Measurements from ENCODE around the gene FAT4. TPM values are rescaled to one million over a fixed set of nuclear protein-coding genes. Genes with fewer than 3 reads are reported as not detected.

FAT4 gene, protein sequence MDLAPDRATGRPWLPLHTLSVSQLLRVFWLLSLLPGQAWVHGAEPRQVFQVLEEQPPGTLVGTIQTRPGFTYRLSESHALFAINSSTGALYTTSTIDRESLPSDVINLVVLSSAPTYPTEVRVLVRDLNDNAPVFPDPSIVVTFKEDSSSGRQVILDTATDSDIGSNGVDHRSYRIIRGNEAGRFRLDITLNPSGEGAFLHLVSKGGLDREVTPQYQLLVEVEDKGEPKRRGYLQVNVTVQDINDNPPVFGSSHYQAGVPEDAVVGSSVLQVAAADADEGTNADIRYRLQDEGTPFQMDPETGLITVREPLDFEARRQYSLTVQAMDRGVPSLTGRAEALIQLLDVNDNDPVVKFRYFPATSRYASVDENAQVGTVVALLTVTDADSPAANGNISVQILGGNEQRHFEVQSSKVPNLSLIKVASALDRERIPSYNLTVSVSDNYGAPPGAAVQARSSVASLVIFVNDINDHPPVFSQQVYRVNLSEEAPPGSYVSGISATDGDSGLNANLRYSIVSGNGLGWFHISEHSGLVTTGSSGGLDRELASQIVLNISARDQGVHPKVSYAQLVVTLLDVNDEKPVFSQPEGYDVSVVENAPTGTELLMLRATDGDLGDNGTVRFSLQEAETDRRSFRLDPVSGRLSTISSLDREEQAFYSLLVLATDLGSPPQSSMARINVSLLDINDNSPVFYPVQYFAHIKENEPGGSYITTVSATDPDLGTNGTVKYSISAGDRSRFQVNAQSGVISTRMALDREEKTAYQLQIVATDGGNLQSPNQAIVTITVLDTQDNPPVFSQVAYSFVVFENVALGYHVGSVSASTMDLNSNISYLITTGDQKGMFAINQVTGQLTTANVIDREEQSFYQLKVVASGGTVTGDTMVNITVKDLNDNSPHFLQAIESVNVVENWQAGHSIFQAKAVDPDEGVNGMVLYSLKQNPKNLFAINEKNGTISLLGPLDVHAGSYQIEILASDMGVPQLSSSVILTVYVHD (N-terminal part only)
- not detected for total RNA-seq

DNA sequence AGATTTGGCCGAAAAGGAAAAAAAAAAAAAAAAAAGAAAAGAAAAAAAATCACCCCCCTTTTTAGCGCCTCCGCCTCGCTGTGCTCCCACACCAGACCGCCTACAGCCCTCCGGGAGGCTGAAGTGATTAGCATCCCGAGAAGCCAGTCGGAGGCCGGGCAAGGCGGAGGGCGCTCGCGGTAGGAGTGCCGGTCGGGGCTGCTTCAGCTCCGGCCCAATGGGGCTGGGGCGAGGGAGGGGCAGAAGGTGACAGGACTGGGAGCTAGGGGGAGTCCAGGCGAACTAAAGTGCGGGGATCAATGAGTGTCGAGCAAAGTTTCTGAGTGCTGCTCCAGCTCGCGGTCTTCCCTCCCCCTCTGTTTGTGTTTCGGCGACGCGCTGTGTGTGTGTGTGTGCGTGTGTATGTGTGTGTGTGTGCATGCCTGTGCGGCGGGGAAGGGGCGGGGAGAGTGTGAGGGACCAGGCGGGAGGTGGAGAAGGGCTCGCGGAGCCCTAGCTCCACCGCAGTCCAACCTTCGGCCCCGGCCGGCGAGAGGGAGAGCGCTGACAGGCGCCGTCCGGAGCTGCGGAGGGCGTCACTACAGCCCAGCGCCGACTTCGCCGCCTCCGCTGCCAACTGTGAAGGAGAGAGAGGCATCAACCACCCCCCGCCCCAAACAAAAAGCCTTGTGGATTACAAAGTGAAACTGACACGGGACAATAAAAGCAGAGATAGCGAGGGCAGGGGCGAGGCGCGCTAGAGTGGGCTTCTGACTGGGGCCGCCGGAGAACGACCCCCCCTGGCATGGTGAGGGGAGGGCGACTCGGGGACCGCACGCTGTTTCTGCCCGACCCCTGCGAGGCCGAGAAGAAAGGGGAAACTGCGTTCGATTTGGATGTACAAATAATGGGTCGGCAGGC is at the start of gene FAT4:
TSS of gene FAT4 (plus strand) at position 280 of the 900 bp plus-strand sequence. CDS start 1,457 bp downstream, outside the sequence.
- H3K36me3 Mint-ChIP-seq: peaks cover 0 to 25% of the 10 kb centered on the region in 2 donors
- H3K27ac Mint-ChIP-seq: no peak within 1 kb of the TSS
- DNase-seq (ENCODE audit: low spot score in 2 of 2): peak in 1 of 2 donors; percentile 36
- peak; percentile 28 to 86 for ATAC-seq
- no peaks in the 10 kb centered on the region for H3K9me3 Mint-ChIP-seq

DNA sequence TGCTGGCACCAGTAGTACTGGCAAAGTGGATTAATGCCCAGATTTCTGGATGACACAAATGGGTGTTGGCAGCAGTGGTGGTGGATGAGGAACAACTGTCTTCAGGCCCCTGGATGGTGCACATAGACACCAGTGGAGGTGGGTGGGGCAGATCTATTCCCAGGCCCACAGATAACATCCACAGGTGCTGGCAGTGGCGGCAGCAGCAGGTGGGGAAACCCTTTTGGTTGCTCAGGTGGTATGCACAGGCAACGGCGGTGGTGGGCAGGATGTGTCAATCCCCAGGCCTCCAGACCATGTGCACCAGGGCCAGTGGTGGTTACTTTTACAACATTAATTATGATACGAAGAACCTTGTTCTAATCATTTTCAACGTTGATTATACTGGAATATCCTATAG is 48.9 kb upstream of the FAT4 start:
- no peak for DNase-seq (ENCODE audit: low spot score in 2 of 2)
- Mint-ChIP-seq H3K27ac (no peak overlapping the region), H3K36me3 (no peaks in the 10 kb centered on the region), H3K9me3 (no peaks in the 10 kb centered on the region)
- no peak for ATAC-seq

DNA sequence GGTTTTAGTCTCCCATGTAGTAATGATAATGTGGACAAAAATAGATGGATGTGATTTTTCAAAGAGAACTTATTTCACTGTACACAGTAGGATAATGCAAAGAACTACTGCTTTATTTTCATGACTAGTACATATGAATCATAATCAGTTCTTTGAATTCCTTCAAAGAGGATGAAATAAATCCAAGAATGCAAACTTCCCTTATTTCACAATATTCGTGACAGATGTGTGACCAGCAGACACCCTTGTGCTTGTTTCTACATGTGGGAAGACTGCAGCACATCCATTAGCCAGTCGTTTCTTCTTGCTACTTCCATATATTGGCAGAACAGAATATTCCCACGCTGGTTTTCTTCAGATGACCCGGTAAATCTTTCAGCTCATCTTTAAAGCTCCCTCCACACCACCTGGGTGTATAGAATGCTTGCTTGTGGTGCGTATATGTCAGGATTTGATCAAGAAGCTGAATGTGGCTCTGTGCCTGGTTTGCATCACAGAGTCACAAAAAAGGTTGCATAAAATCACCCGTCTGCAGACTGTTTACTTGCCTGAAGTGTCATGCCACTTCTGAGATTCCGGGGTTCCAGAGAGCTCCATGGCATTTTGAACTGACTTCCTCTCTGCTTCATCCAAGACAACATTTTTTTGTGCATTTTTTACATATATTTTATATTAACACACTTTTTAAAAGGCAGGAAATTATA is 47.7 kb upstream of the FAT4 start:
- Mint-ChIP-seq H3K27ac (no peak overlapping the region), H3K36me3 (no peaks in the 10 kb centered on the region), H3K9me3 (no peaks in the 10 kb centered on the region)
- DNase-seq (ENCODE audit: low spot score in 2 of 2) (no peak), ATAC-seq (no peak)

DNA sequence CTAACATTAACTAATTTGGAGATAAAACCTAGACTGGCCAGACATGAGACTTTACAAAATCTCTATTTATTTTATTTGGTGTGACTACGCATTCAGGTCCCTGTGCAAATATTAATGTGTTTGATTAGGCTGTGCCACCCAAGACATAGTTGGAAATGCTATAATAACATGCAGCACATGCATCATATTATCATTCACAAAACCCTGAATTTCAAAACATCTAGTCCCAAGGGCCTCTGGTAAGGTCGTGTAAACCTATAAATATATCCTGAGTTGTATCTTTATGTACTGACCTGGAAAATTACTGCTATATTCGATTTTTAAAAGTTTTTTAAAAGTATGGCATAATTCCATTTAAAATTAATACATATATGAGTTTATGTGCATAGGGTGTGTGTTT is 47.1 kb upstream of the FAT4 start:
- Mint-ChIP-seq H3K27ac (no peak overlapping the region), H3K9me3 (no peaks in the 10 kb centered on the region), H3K36me3 (no peaks in the 10 kb centered on the region)
- ATAC-seq (no peak), DNase-seq (ENCODE audit: low spot score in 2 of 2) (no peak)

DNA sequence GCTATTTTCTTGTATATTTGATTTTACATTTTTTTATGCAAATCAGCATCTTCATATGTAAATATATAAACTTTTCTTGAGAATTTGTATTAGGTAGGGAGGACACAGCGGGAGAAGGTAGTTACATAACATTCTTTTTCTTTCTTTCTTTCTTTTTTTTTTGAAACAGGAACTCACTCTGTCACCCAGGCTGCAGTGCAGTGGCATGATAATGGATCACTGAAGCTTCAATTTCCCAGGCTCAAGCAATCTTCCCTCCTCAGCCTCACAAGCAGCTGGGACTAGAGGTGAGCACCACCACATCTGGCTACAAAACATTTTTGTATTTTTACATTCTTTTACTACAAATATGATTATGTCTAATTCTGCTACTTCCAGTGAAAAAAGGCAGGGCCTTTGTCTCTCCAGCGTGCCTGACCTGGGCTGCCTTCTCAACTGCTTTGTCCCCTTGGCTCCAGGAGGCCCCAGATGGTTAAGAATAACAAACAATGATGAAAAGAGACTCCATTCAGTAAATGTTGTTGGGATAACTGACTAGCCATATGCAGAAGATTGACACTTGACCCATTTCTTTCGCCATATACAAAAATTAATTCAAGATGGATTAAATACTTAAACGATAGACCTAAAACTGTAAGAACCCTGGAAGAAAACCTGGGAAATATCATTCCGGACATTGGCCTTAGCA is 46.5 kb upstream of the FAT4 start:
- no peak for ATAC-seq
- DNase-seq (ENCODE audit: low spot score in 2 of 2): no peak
- Mint-ChIP-seq H3K27ac (no peak overlapping the region), H3K9me3 (no peaks in the 10 kb centered on the region), H3K36me3 (no peaks in the 10 kb centered on the region)

DNA sequence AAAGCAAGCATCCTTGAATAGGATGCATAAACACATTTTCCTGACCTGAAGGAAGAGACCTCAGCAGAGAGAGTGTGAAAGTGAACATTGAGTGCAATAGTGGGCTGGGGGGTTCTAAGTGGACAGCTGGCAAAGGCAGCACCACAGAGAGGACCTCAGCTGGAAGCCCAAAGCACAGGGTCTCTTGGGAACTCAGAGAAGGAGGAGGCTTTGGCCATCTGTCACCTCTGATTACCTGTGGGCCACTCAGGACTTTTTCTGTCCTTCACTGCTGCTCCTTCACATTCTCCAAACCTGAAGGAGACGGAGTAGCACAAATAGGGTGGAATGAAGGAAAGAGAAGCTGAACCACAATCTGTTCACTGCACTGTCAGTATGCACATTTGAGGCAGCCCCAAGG is 37.9 kb upstream of the FAT4 start:
- H3K36me3 Mint-ChIP-seq: no peaks in the 10 kb centered on the region
- no peak for DNase-seq (ENCODE audit: low spot score in 2 of 2)

DNA sequence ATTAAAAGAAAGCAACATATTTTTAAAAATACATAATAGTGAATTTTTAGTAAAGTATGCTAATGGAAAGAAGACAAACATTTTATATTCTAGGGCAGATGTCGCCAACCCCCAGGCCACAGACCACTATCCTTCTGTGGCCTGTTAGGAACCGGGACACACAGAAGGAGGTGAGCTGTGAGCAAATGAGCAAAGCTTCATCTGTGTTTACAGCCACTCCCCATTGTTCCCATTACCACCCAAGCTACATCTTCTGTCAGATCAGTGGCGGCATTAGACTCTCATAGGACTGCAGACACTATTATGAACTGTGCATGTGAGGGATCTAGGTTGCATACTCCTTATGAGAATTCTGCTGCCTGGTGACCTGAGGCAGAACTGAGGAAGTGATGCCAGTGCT is 37.0 kb upstream of the FAT4 start:
- no peaks in the 10 kb centered on the region for H3K9me3 Mint-ChIP-seq
- H3K36me3 Mint-ChIP-seq: no peaks in the 10 kb centered on the region
- ATAC-seq (no peak), DNase-seq (ENCODE audit: low spot score in 2 of 2) (no peak)
- H3K27ac Mint-ChIP-seq: no peak overlapping the region

More for the DNA sequence above, 37.9 kb upstream of the FAT4 start:
- no peak overlapping the region for H3K27ac Mint-ChIP-seq
- H3K9me3 Mint-ChIP-seq: no peaks in the 10 kb centered on the region
- ATAC-seq: no peak

DNA sequence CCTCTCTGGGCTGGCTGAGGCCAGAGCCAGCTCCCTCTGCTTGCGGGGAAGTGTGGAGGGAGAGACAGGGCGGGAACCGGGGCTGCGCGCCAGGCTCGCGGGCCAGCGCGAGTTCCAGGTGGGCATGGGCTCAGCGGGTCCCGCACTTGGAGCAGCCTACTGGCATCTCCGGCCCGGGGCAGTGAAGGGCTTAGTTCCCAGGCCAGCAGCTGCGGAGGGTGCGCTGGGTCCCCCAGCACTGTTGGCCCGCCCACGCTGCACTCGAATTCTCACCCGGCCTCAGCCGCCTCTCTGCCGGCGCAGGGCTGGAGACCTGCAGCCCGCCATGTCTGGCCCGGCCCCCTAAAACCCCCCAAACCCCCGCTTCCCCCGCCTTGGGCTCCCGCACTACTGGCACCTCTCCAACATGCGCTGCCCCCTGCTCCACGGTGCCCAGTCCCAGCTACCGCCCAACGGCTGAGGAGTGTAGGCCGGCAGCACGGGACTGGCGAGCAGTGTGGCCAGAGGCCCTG is 33.8 kb upstream of the FAT4 start:
- no peak overlapping the region for H3K27ac Mint-ChIP-seq
- DNase-seq (ENCODE audit: low spot score in 2 of 2) (no peak), ATAC-seq (no peak)
- no peaks in the 10 kb centered on the region for H3K36me3 Mint-ChIP-seq
- H3K9me3 Mint-ChIP-seq: no peaks in the 10 kb centered on the region

DNA sequence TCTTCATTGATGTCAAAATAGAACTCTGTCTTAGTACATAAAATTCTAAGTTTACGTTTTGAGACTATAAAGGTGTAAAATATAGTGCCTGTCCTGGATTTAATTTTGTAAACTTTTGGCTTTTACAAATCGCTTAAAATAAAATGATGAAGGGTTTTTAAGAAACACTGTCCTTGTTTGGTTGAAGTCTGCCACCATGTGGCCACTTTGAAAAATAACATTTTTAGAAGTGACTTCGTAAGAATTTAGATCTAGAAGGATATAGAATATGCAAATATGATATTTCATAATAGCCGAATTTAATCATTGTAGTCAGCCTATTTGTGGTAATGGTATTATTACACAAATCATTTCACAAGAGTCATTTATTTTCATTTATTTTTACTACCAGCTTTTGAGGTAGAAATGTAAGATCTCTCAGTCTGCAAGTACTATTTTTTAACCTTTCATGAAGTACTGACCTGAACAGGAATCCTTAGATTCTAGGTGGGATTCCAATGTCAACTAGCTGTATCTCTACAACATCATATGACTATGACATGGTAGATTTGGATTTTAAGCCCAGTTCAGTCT is 31.0 kb upstream of the FAT4 start:
- no peak overlapping the region for H3K27ac Mint-ChIP-seq
- ATAC-seq (no peak), DNase-seq (ENCODE audit: low spot score in 2 of 2) (no peak)
- no peaks in the 10 kb centered on the region for H3K36me3 Mint-ChIP-seq
- no peaks in the 10 kb centered on the region for H3K9me3 Mint-ChIP-seq

DNA sequence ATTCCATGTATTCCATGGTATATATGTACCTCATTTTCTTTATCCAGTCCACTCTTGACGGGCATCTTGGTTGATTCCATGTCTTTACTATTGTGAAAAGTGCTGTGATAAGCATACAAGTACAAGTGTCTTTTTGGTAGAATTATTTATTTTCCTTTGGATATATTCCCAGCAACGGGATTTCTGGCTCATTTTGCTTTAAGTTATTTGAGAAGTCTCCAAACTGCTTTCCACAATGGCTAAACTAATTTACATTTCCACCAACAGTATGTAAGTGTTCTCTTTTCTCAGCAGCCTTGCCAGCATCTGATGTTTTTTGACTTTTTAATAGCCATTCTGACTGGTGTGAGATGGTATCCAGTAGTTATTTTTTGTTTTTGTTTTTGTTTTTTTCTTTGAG is 17.6 kb upstream of the FAT4 start:
- Mint-ChIP-seq H3K27ac (no peak overlapping the region), H3K9me3 (peaks cover 3 to 5% of the 10 kb centered on the region in 2 donors), H3K36me3 (no peaks in the 10 kb centered on the region)
- DNase-seq (ENCODE audit: low spot score in 2 of 2): no peak
- ATAC-seq: no peak

DNA sequence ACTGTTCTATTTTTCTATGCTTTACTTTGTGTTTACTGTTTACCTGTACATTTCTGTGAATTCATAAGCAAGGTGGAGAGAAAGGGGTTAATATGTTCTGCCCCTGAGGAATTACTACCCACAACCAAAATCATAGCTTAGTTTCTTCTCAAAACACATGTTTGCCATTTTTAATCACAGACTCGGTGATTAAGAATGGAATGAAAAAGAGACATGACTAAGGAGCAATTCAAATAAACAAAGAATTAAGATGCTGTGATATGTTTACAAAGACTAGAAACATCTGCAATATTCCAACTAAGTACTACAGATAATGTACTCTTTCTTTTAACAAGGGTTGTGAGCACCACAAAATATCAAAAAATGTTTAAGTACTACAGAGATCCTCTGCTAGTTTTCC is 11.7 kb upstream of the FAT4 start:
- no peak for DNase-seq (ENCODE audit: low spot score in 2 of 2)
- no peaks in the 10 kb centered on the region for H3K36me3 Mint-ChIP-seq
- H3K27ac Mint-ChIP-seq: no peak overlapping the region
- H3K9me3 Mint-ChIP-seq: no peaks in the 10 kb centered on the region
- no peak for ATAC-seq

DNA sequence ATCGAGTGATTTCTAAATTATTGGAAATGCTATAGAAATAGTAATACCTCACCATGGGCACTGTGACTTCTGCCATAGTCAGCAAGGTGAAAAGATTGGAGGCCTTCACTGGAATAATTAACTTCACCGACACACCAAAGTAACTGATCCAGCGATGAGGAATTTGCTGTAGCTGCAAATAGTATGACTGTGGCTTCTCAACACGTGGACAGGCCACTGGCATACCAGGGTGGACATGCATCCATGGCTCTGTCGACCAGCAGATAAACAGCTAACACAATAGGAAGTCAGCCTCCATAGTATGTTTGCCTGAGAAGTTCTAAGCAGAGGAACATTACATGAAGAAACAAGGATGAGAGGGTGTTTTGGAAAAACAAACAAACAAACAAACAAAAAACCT is 10.9 kb upstream of the FAT4 start:
- Mint-ChIP-seq H3K36me3 (no peaks in the 10 kb centered on the region), H3K27ac (no peak overlapping the region), H3K9me3 (no peaks in the 10 kb centered on the region)
- ATAC-seq (no peak), DNase-seq (ENCODE audit: low spot score in 2 of 2) (no peak)

DNA sequence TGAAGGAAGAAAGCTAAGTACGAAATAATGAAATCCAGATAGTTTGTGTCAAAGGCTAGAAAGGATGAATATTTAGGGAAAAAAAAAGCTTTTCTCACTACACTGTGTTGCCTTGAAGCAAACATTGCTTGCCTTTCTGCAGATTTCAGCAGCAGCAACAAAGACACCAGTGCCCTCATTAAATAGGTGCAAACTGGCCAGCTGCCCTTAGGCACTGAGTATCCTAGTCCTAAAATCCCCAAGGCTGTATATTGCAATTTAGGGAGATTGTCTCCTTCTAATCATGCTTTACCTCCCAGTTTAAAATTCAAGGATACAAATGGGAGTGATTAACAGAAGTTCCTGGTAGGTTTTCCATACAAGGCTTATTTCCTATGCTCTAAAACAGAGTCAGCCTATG is 8.6 kb upstream of the FAT4 start:
- ATAC-seq: no peak
- DNase-seq (ENCODE audit: low spot score in 2 of 2): no peak
- Mint-ChIP-seq H3K9me3 (no peaks in the 10 kb centered on the region), H3K27ac (no peak overlapping the region), H3K36me3 (no peaks in the 10 kb centered on the region)

DNA sequence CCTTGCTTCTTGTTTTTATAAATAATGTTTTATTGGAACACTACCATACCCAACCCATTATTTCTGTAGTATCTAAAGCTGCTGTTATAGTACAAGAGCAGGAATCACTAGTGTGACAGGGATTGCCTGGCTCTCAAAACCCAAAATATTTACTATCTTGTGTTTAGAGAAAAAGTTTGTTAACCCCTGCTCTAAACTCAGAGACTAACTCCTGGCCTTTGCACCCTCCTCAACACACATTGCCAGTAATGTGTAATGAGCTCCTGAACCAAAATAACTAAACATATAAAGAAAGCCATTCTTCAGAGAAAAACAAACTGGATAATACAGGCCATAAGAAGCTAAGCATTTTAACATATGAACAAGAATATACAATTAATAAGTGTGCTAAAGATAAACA is 8.2 kb upstream of the FAT4 start:
- no peak for ATAC-seq
- no peaks in the 10 kb centered on the region for H3K9me3 Mint-ChIP-seq
- H3K27ac Mint-ChIP-seq: no peak overlapping the region
- DNase-seq (ENCODE audit: low spot score in 2 of 2): no peak
- no peaks in the 10 kb centered on the region for H3K36me3 Mint-ChIP-seq

DNA sequence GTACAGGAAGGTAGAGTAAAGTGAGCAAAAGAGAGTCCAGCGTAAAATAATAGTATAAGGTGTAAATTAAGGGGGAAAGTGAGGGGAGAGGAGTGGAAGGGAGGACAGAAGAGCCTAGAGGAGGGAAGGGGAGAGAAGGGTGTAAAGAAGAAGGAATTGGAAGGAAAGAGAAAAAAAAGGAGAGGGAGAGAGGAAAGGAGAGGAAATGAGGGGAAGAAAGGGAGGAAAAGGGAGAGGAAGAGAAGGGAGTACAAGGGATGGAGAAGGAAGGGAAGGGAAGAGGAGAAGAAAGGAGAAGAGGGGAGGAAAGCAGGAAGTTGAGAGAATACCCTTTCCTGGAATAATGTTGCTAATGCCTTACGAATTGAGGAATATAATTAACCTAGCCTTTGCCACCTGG is 3.3 kb upstream of the FAT4 start:
- H3K27ac Mint-ChIP-seq: no peak overlapping the region

More for the DNA sequence above, 3.3 kb upstream of the FAT4 start:
- DNase-seq (ENCODE audit: low spot score in 2 of 2) (no peak), ATAC-seq (no peak)
- H3K9me3 Mint-ChIP-seq: no peaks in the 10 kb centered on the region
- peaks cover 0 to 7% of the 10 kb centered on the region in 2 donors for H3K36me3 Mint-ChIP-seq
